Natural killer cell (primary cell): ENCODE results near the gene ZNF407. TPM values are rescaled to one million over a fixed set of nuclear protein-coding genes. Genes with fewer than 3 reads are reported as not detected.

Source experiments
- ATAC-seq, 3 donors: fragments of 150-1000 bp in 2 of 3; fragments of 200-7000 bp in 1 of 3; cut with Tn5 transposase; 1 replicate in 1 of 3; 2 replicates in 2 of 3; pipeline ENCODE4 v1.10.0; 2021; ENCODE audit warnings: mild to moderate bottlenecking in 2 of 3, moderate library complexity in 2 of 3
- DNase-seq, 2 donors: peaks; one replicate each; pipeline versions ENCODE4 v3.0.0 to v3.0.0-alpha.2; 2013 to 2021; ENCODE audit warnings: mixed read lengths in 1 of 2
- H3K27ac ChIP-seq: one replicate; pipeline ENCODE4 v1.5.1; 2013; ENCODE audit warnings: mild to moderate bottlenecking, low read length
- H3K27me3 ChIP-seq: one replicate; pipeline ENCODE4 v1.6.1; 2013; ENCODE audit warnings: low read length; ENCODE audit not compliant: control insufficient read depth, insufficient read depth
- H3K36me3 ChIP-seq: one replicate; pipeline ENCODE4 v1.6.1; 2013; ENCODE audit warnings: low read length; ENCODE audit not compliant: control insufficient read depth, insufficient read depth
- H3K4me1 ChIP-seq: one replicate; pipeline ENCODE4 v1.6.1; 2013; ENCODE audit warnings: low read length; ENCODE audit not compliant: control insufficient read depth, insufficient read depth
- H3K4me3 ChIP-seq: one replicate; pipeline ENCODE4 v1.5.1; 2013; ENCODE audit warnings: low read length
- H3K9me3 ChIP-seq: one replicate; pipeline ENCODE4 v1.6.1; 2013; ENCODE audit warnings: low read length; ENCODE audit not compliant: control insufficient read depth, insufficient read depth
- H3K27ac Mint-ChIP-seq, 2 donors: one replicate each; pipeline ENCODE4 v1.8.0; 2022; ENCODE audit warnings: mild to moderate bottlenecking in 2 of 2, mixed read lengths in 2 of 2, moderate library complexity in 1 of 2
- H3K27me3 Mint-ChIP-seq, 2 donors: one replicate each; pipeline ENCODE4 v1.8.0; 2022; ENCODE audit warnings: low read depth in 2 of 2, mixed read lengths in 2 of 2
- H3K36me3 Mint-ChIP-seq: one replicate; pipeline ENCODE4 v1.8.0; 2022; ENCODE audit warnings: mixed read lengths
- H3K4me1 Mint-ChIP-seq, 2 donors: one replicate each; pipeline ENCODE4 v1.8.0; 2022; ENCODE audit warnings: mixed read lengths in 2 of 2
- H3K4me3 Mint-ChIP-seq: one replicate; pipeline ENCODE4 v1.8.0; 2022; ENCODE audit warnings: mild to moderate bottlenecking, moderate library complexity, mixed read lengths
- H3K9me3 Mint-ChIP-seq, 2 donors: one replicate each; pipeline ENCODE4 v1.8.0; 2022; ENCODE audit warnings: mixed read lengths in 2 of 2
- WGBS: methylation state at CpG from one replicate; pipeline ENCODE4 v1.1.7; 2013; ENCODE audit warnings: missing lambda C conversion rate; ENCODE audit not compliant: insufficient coverage; 5-methylcytosine and 5-hydroxymethylcytosine counted together
- intact Hi-C: fragments of 100-400 bp; cut with micrococcal nuclease; formaldehyde crosslinking; loops from one replicate; pipeline ENCODE4 v1.14.2; 2022
- total RNA-seq, 4 donors: library from RNA; stranded (reverse); fragments of 120-200 nt in 1 of 4; gene quantifications; one replicate each; pipeline versions ENCODE4 v1.2.3 to v1.2.4, GENCODE V29; 2013 to 2022
- TF ChIP-seq, protein P1 (sequence below): fragments of 200-600 bp; IDR thresholded peaks from one replicate; pipeline ENCODE4 v1.8.0; 2022; ENCODE audit warnings: antibody characterized with exemption

ZNF407 gene
- total RNA-seq, 3 donors from 2014 or later (not counting 1 experiment from before 2014, with no cell fraction given): 28.4 to 36.7 (median 36.3) TPM

DNA sequence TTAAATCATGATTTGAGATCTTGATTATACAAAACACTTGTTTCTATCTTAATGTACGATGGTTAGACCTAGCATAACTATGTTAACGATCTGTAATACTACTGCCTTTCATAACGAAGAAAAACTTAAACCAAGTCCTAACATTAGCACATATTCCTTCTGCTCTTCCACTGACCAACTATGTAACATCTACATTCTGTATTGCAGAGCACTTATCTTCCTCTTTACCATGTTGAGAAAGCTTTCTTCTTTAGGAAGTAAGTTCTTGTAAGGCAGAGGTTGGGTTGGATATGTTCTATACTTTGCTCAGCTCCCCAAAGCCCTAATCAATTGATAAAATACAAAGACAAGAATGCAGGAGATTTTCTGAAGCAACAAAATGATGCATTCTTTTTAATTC, 7.9 kb upstream of the ZNF407 start:
- Histone ChIP-seq H3K4me3 (no peak overlapping the region), H3K4me1 (no peaks in the 10 kb centered on the region), H3K9me3 (no peaks in the 10 kb centered on the region), H3K36me3 (peaks cover 14% of the 10 kb centered on the region), H3K27me3 (no peaks in the 10 kb centered on the region), H3K27ac (no peak overlapping the region)
- ATAC-seq (no peak), DNase-seq (no peak)
- WGBS: 93% methylated on average over 3 of the region's 3 CpGs
- TF ChIP-seq, protein P1, sequence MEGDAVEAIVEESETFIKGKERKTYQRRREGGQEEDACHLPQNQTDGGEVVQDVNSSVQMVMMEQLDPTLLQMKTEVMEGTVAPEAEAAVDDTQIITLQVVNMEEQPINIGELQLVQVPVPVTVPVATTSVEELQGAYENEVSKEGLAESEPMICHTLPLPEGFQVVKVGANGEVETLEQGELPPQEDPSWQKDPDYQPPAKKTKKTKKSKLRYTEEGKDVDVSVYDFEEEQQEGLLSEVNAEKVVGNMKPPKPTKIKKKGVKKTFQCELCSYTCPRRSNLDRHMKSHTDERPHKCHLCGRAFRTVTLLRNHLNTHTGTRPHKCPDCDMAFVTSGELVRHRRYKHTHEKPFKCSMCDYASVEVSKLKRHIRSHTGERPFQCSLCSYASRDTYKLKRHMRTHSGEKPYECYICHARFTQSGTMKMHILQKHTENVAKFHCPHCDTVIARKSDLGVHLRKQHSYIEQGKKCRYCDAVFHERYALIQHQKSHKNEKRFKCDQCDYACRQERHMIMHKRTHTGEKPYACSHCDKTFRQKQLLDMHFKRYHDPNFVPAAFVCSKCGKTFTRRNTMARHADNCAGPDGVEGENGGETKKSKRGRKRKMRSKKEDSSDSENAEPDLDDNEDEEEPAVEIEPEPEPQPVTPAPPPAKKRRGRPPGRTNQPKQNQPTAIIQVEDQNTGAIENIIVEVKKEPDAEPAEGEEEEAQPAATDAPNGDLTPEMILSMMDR: no peak
- intact Hi-C loops: no loop called here
- Mint-ChIP-seq H3K4me3 (no peak overlapping the region), H3K27ac (no peak overlapping the region), H3K27me3 (peaks cover 14 to 18% of the 10 kb centered on the region in 2 donors), H3K4me1 (peaks cover 4 to 9% of the 10 kb centered on the region in 2 donors), H3K9me3 (no peaks in the 10 kb centered on the region), H3K36me3 (no peaks in the 10 kb centered on the region)

DNA sequence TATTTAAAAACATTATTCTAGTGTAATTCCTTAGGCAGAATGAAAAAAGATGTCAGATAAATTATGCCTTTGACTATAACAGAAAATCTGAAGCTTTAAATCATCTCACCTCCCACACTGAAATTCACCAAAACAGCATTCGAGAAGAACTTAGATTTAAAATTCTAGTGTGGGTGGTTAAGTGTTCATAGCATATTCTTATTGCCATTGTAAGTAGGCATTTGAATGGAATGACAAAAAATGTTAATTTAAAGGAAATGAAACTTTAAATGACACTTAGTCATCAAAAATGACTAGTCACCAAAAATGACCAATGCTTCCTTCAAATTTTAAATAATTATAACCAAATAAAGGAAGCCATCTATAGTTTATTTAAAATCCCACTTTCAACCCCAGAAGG, 7.0 kb upstream of the ZNF407 start:
- no peak for ATAC-seq
- Histone ChIP-seq H3K36me3 (peaks cover 14% of the 10 kb centered on the region), H3K27me3 (no peaks in the 10 kb centered on the region), H3K9me3 (no peaks in the 10 kb centered on the region), H3K27ac (no peak overlapping the region), H3K4me3 (no peak overlapping the region), H3K4me1 (no peaks in the 10 kb centered on the region)
- WGBS: no CpG with 5 or more reads among the region's 1 CpG
- Mint-ChIP-seq H3K36me3 (no peaks in the 10 kb centered on the region), H3K9me3 (no peaks in the 10 kb centered on the region), H3K27ac (peak overlapping the region in 1 of 2 donors; percentile 30), H3K4me1 (peaks cover 12 to 17% of the 10 kb centered on the region in 2 donors), H3K27me3 (peaks cover 8 to 14% of the 10 kb centered on the region in 2 donors), H3K4me3 (no peak overlapping the region)
- TF ChIP-seq, protein P1: no peak
- no peak for DNase-seq
- intact Hi-C loops: no loop called here

DNA sequence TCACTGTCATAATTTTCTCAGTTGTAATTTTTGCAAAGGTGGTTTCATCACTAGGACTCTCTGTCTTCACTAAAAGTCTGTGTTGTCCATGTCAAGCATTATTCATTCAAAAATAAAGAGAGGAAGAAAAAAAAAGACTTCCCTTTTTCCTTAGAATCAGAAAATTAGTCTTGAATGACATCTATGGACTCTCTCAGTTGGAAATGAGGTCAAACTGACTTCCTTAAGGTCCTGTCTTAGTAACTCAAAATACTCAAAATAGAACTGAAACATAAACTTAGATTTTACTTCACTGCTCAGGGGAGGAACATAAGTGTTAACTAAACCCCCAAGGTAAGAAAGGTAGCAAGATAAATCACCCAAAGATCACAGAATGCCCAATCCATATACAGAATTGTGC, 2.2 kb upstream of the ZNF407 start:
- Histone ChIP-seq H3K4me1 (peaks cover 14% of the 10 kb centered on the region), H3K27ac (no peak overlapping the region), H3K27me3 (no peaks in the 10 kb centered on the region), H3K36me3 (peaks cover 14% of the 10 kb centered on the region), H3K4me3 (no peak overlapping the region), H3K9me3 (no peaks in the 10 kb centered on the region)
- DNase-seq: no peak
- Mint-ChIP-seq H3K36me3 (no peaks in the 10 kb centered on the region), H3K4me1 (peaks cover 37 to 45% of the 10 kb centered on the region in 2 donors), H3K4me3 (peak overlapping the region; percentile 50), H3K9me3 (no peaks in the 10 kb centered on the region), H3K27ac (peak overlapping the region; percentile 73 to 95), H3K27me3 (no peaks in the 10 kb centered on the region)
- TF ChIP-seq, protein P1: no peak
- ATAC-seq: no peak
- intact Hi-C loops: loop anchor here (5.0 kb wide), 1 partner anchor 402 kb away; no protein-coding TSS in a partner anchor

DNA sequence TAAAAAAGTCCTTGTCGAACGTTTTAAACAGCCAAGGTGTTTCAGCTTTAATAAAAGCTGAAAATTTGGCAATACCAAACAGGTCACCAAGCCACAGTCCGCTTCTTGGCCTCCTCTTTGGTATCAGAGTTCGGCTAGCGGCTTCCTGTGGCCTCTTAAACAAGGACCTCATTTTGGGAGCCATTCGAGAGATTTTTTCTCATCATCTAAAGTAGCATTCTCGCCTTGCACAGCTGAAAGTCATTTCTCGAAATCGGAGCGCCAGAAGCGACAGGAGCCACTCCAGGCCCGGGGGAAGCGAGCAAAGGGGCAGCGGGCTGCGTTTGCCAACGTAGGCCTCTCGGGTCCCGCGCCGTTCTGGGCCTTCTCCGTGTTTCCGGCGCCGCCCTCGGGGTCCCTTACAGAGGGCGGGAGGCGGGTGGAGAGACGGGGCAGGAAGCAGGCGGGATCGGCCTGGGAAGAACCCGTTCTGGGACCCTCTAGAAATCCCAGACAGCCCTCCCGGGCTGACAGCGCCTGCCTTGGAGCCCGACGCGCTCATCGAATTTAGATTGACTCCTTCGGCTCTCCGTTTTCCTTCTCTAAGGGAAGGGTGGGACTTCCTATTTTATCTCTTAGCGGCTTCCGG, 522 bp upstream of the ZNF407 start:
- under 1% methylated on average over 41 of the region's 41 CpGs for WGBS
- TF ChIP-seq, protein P1: no peak
- H3K27ac Mint-ChIP-seq: peak overlapping the region; percentile 94 to 95
- peak; percentile 46 to 63 (median 56) for ATAC-seq
- H3K4me3 Mint-ChIP-seq: peak overlapping the region; percentile 93
- no peaks in the 10 kb centered on the region for H3K36me3 Mint-ChIP-seq
- peak overlapping the region; percentile 96 for H3K27ac ChIP-seq
- H3K27me3 ChIP-seq: no peaks in the 10 kb centered on the region
- H3K36me3 ChIP-seq: peaks cover 9% of the 10 kb centered on the region
- H3K27me3 Mint-ChIP-seq: no peaks in the 10 kb centered on the region
- H3K9me3 Mint-ChIP-seq: no peaks in the 10 kb centered on the region
- DNase-seq: peak; percentile 66 to 82
- H3K9me3 ChIP-seq: no peaks in the 10 kb centered on the region
- H3K4me1 ChIP-seq: peaks cover 14% of the 10 kb centered on the region
- H3K4me1 Mint-ChIP-seq: peaks cover 54 to 62% of the 10 kb centered on the region in 2 donors
- peak overlapping the region; percentile 95 for H3K4me3 ChIP-seq
- intact Hi-C loops: loop anchor here (1.0 to 5.0 kb wide), 5 partner anchors 98 to 613 kb away; partner anchors contain the start of genes TIMM21 and TSHZ1
